SK-N-SH treated with all-trans-retinoic acid at 6 μM for 48 hours (cell line): ENCODE data around the gene PRR30.

Experiments used
- ATAC-seq: fragments of 200-7000 bp; cut with Tn5 transposase; 3 replicates; pipeline ENCODE4 v1.9.1; 2020; ENCODE audit warnings: mild to moderate bottlenecking, moderate library complexity
- ARNTL ChIP-seq: fragments of 450-650 bp; formaldehyde crosslinking; IDR thresholded peaks from 2 replicates; pipeline ENCODE4 v1.5.0; 2020; ENCODE audit warnings: low read depth, mild to moderate bottlenecking, moderate library complexity, borderline replicate concordance
- BACH2 ChIP-seq: fragments of 250-450 bp; sonication (Bioruptor Pico); IDR thresholded peaks from 2 replicates; pipeline ENCODE4 v1.9.0; 2021; ENCODE audit warnings: mild to moderate bottlenecking, borderline replicate concordance
- CREB5 ChIP-seq: fragments of 250-450 bp; sonication (Bioruptor Pico); IDR thresholded peaks from 2 replicates; pipeline ENCODE4 v1.5.1; 2020; ENCODE audit warnings: low read depth, mild to moderate bottlenecking, moderate library complexity
- CSDC2 ChIP-seq: fragments of 250-450 bp; sonication (Bioruptor Pico); IDR thresholded peaks from 2 replicates; pipeline ENCODE4 v1.5.0; 2020; ENCODE audit warnings: mild to moderate bottlenecking, moderate library complexity
- CSRNP3 ChIP-seq: fragments of 250-450 bp; sonication (Bioruptor Pico); IDR thresholded peaks from 2 replicates; pipeline ENCODE4 v1.5.1; 2021; ENCODE audit warnings: mild to moderate bottlenecking, moderate library complexity
- ESRRG ChIP-seq: fragments of 250-450 bp; sonication (Bioruptor Pico); IDR thresholded peaks from 2 replicates; pipeline ENCODE4 v1.6.1; 2021; ENCODE audit warnings: mild to moderate bottlenecking
- GLIS3 ChIP-seq: fragments of 250-450 bp; sonication (Bioruptor Pico); IDR thresholded peaks from 2 replicates; pipeline ENCODE4 v1.5.0; 2020; ENCODE audit warnings: mild to moderate bottlenecking, moderate library complexity
- ISL1 ChIP-seq: fragments of 250-450 bp; sonication (Bioruptor Pico); IDR thresholded peaks from 2 replicates; pipeline ENCODE4 v2.1.2; 2022; ENCODE audit warnings: mild to moderate bottlenecking, moderate library complexity
- OSR1 ChIP-seq: fragments of 250-450 bp; sonication (Bioruptor Pico); IDR thresholded peaks from 2 replicates; pipeline ENCODE4 v1.8.0; 2022; ENCODE audit warnings: moderate library complexity, mild to moderate bottlenecking, inconsistent platforms
- POU6F1 ChIP-seq: fragments of 250-450 bp; sonication (Bioruptor Pico); IDR thresholded peaks from 2 replicates; pipeline ENCODE4 v1.8.0; 2021; ENCODE audit warnings: low read depth, mild to moderate bottlenecking, moderate library complexity, borderline replicate concordance
- PPARA ChIP-seq: fragments of 250-450 bp; sonication (Bioruptor Pico); IDR thresholded peaks from 2 replicates; pipeline ENCODE4 v1.5.0; 2020; ENCODE audit warnings: mild to moderate bottlenecking, borderline replicate concordance
- RARB ChIP-seq: fragments of 250-450 bp; sonication (Bioruptor Pico); IDR thresholded peaks from 2 replicates; pipeline ENCODE4 v1.8.0; 2021; ENCODE audit warnings: mild to moderate bottlenecking, moderate library complexity
- SNAI2 ChIP-seq: fragments of 250-450 bp; sonication (Bioruptor Pico); IDR thresholded peaks from 2 replicates; pipeline ENCODE4 v1.5.0; 2020; ENCODE audit warnings: mild to moderate bottlenecking, moderate library complexity
- TCF4 ChIP-seq: fragments of 250-450 bp; sonication (Bioruptor Pico); IDR thresholded peaks from 2 replicates; pipeline ENCODE4 v1.8.0; 2021; ENCODE audit warnings: mild to moderate bottlenecking, moderate library complexity, borderline replicate concordance
- TOX ChIP-seq: fragments of 250-450 bp; sonication (Bioruptor Pico); IDR thresholded peaks from 2 replicates; pipeline ENCODE4 v1.8.0; 2021; ENCODE audit warnings: mild to moderate bottlenecking, moderate library complexity, borderline replicate concordance
- TSHZ2 ChIP-seq: fragments of 250-450 bp; sonication (Bioruptor Pico); IDR thresholded peaks from 2 replicates; pipeline ENCODE4 v1.5.0; 2020; ENCODE audit warnings: mild to moderate bottlenecking, moderate library complexity
- ZC3H10 ChIP-seq: fragments of 250-450 bp; sonication (Bioruptor Pico); IDR thresholded peaks from 2 replicates; pipeline ENCODE4 v1.5.1; 2021; ENCODE audit warnings: mild to moderate bottlenecking, moderate library complexity
- ZFP3 ChIP-seq: fragments of 250-450 bp; sonication (Bioruptor Pico); IDR thresholded peaks from 2 replicates; pipeline ENCODE4 v1.5.0; 2020; ENCODE audit warnings: mild to moderate bottlenecking, moderate library complexity
- ZFP30 ChIP-seq: fragments of 450-650 bp; formaldehyde crosslinking; IDR thresholded peaks from 2 replicates; pipeline ENCODE4 v1.5.0; 2022; ENCODE audit warnings: mild to moderate bottlenecking, moderate library complexity
- ZNF70 ChIP-seq: fragments of 450-650 bp; formaldehyde crosslinking; IDR thresholded peaks from 2 replicates; pipeline ENCODE4 v1.5.0; 2020; ENCODE audit warnings: mild to moderate bottlenecking, moderate library complexity
- ZNF8 ChIP-seq: fragments of 450-650 bp; formaldehyde crosslinking; IDR thresholded peaks from 2 replicates; pipeline ENCODE4 v1.5.0; 2020; ENCODE audit warnings: mild to moderate bottlenecking, moderate library complexity
- TF ChIP-seq, protein P1 (sequence below): fragments of 250-450 bp; sonication (Bioruptor Pico); IDR thresholded peaks from 2 replicates; pipeline ENCODE4 v1.8.0; 2020; ENCODE audit warnings: mild to moderate bottlenecking, moderate library complexity, borderline replicate concordance

The PRR30 gene

GRCh38 chr2:27102329-27102728 lies 36.9 kb downstream of the PRR30 start:
- TF ChIP-seq SNAI2 (CRISPR knock-in tag) (no peak), ESRRG (no peak), GLIS3 (CRISPR knock-in tag) (no peak)
- ATAC-seq = no peak; the same call in 2 of the 3 replicates

DNA sequence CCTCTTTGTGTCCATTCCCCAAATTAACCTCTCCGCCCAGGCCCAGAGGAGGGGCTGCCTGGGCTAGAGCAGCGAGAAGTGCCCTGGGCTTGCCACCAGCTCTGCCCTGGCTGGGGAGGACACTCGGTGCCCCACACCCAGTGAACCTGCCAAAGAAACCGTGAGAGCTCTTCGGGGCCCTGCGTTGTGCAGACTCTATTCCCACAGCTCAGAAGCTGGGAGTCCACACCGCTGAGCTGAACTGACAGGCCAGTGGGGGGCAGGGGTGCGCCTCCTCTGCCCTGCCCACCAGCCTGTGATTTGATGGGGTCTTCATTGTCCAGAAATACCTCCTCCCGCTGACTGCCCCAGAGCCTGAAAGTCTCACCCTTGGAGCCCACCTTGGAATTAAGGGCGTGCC lies 39.2 kb downstream of the PRR30 start:
- no peak for ATAC-seq
- TF ChIP-seq ESRRG = no peak
- no peak for TF ChIP-seq GLIS3 (CRISPR knock-in tag)
- TF ChIP-seq ZFP3 (CRISPR knock-in tag) = no peak
- TF ChIP-seq, protein P1, sequence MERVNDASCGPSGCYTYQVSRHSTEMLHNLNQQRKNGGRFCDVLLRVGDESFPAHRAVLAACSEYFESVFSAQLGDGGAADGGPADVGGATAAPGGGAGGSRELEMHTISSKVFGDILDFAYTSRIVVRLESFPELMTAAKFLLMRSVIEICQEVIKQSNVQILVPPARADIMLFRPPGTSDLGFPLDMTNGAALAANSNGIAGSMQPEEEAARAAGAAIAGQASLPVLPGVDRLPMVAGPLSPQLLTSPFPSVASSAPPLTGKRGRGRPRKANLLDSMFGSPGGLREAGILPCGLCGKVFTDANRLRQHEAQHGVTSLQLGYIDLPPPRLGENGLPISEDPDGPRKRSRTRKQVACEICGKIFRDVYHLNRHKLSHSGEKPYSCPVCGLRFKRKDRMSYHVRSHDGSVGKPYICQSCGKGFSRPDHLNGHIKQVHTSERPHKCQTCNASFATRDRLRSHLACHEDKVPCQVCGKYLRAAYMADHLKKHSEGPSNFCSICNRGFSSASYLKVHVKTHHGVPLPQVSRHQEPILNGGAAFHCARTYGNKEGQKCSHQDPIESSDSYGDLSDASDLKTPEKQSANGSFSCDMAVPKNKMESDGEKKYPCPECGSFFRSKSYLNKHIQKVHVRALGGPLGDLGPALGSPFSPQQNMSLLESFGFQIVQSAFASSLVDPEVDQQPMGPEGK = no peak
- TF ChIP-seq RARB = no peak
- no peak for TF ChIP-seq OSR1 (CRISPR knock-in tag)
- no peak for TF ChIP-seq ARNTL (CRISPR knock-in tag)
- TF ChIP-seq ZNF70 (CRISPR knock-in tag) = no peak
- TF ChIP-seq CSRNP3 = no peak
- TF ChIP-seq ZC3H10 (CRISPR knock-in tag) = no peak
- TF ChIP-seq ZFP30 (CRISPR knock-in tag) = no peak
- TF ChIP-seq, all 23 proteins: peak for 0

DNA sequence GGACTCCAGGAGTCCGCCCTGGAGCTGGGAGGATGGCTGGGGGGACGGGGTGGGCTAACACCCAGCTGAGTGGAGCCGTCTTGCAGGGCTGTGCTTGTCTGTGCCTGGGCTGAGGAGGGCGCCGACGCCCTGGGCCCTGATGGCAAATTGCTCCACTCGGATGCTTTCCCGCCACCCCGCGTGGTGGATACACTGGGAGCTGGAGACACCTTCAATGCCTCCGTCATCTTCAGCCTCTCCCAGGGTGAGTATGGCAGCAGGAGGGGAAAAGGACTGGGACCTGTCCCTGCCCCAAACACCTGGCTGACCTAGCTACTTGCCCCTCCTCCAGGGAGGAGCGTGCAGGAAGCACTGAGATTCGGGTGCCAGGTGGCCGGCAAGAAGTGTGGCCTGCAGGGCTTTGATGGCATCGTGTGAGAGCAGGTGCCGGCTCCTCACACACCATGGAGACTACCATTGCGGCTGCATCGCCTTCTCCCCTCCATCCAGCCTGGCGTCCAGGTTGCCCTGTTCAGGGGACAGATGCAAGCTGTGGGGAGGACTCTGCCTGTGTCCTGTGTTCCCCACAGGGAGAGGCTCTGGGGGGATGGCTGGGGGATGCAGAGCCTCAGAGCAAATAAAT lies 39.8 kb downstream of the PRR30 start:
- ATAC-seq = no peak
- TF ChIP-seq TCF4 (CRISPR knock-in tag) = no peak
- TF ChIP-seq POU6F1 (CRISPR knock-in tag) = no peak
- no peak for TF ChIP-seq SNAI2 (CRISPR knock-in tag)
- no peak for TF ChIP-seq GLIS3 (CRISPR knock-in tag)
- no peak for TF ChIP-seq BACH2
- TF ChIP-seq TSHZ2 (CRISPR knock-in tag) = no peak
- TF ChIP-seq CSRNP3 = no peak
- no peak for TF ChIP-seq ZFP3 (CRISPR knock-in tag)
- TF ChIP-seq ZFP30 (CRISPR knock-in tag) = no peak
- TF ChIP-seq PPARA (CRISPR knock-in tag) = no peak
- TF ChIP-seq ZNF70 (CRISPR knock-in tag) = no peak
- TF ChIP-seq ARNTL (CRISPR knock-in tag) = no peak
- no peak for TF ChIP-seq ISL1 (CRISPR knock-in tag)
- no peak for TF ChIP-seq ZNF8 (CRISPR knock-in tag)
- no peak for TF ChIP-seq TOX
- no peak for TF ChIP-seq ESRRG
- TF ChIP-seq CREB5 (CRISPR knock-in tag) = no peak
- no peak for TF ChIP-seq CSDC2 (CRISPR knock-in tag)
